GM06990 (cell line): ENCODE data around the gene CA4.

ENCODE experiments used
- DNase-seq: peaks from one replicate; pipeline ENCODE4 v3.0.0-alpha.2; 2011; ENCODE audit not compliant: insufficient read length; ENCODE audit errors: extremely low read depth
- H3K27me3 ChIP-seq: replicated peaks from 2 replicates; pipeline ENCODE4 v1.6.0; 2011; ENCODE audit warnings: low read length; ENCODE audit not compliant: control insufficient read depth, insufficient read depth
- H3K36me3 ChIP-seq: 2 replicates; pipeline ENCODE4 v1.5.1; 2011; ENCODE audit warnings: low read length; ENCODE audit not compliant: control insufficient read depth, insufficient read depth
- H3K4me3 ChIP-seq: replicated peaks from 2 replicates; pipeline ENCODE4 v1.5.1; 2011; ENCODE audit warnings: low read depth, mild to moderate bottlenecking, control low read depth, low read length
- TF ChIP-seq, protein P1 (sequence below): IDR thresholded peaks from 2 replicates; pipeline ENCODE4 v1.5.1; 2011; ENCODE audit warnings: low read length, control low read depth, mild to moderate bottlenecking, inconsistent platforms; ENCODE audit not compliant: insufficient read depth, poor library complexity, severe bottlenecking

Gene CA4

DNA sequence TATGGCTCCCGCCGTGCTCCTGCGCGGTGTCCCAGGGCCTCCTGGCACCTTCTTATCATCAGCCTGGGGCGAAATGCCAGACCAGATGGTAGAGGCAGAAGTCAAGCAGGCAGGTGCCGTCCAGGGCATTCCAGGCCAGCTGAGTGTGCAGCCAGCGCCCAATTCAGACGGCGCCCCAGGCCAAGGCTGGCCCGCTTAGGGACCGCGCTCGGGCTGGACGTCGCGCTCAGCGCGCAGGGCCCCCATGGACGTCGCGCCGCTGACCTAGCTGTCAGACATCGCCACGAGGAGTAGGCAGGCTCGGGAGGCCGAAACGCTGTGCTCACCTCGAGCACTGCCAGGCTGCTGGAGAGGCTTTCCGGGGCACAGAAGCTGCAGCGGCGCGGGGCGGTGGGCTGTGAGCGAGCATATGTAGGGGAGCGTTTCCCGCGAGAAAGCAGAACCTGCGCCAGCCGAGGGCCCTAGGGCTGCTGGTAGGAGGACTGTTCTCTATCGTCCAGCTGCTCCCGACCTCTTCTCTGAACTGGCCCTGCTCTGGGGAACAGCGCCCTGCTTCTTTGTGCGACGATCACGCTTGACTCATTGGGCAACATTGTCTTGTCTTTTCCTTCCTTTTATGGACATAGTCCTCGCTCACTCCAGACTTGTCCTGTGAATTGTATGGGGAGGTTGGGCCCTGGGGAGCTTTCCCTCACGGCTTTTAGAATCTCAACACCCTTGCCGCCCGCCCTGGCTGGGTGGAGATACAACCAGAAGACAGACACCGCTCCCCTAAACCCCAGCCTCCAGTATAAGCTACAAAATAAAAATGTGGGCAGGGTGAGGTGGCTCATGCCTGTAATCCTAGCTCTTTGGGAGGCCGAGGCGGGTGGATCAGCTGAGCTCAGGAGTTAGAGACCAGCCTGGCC, 8.4 kb upstream of the CA4 start:
- H3K4me3 ChIP-seq = no peak overlapping the region
- H3K27me3 ChIP-seq = no peaks in the 10 kb centered on the region; the same call in 1 of the 2 replicates
- no peaks in the 10 kb centered on the region for H3K36me3 ChIP-seq
- no peak for DNase-seq
- TF ChIP-seq, protein P1, sequence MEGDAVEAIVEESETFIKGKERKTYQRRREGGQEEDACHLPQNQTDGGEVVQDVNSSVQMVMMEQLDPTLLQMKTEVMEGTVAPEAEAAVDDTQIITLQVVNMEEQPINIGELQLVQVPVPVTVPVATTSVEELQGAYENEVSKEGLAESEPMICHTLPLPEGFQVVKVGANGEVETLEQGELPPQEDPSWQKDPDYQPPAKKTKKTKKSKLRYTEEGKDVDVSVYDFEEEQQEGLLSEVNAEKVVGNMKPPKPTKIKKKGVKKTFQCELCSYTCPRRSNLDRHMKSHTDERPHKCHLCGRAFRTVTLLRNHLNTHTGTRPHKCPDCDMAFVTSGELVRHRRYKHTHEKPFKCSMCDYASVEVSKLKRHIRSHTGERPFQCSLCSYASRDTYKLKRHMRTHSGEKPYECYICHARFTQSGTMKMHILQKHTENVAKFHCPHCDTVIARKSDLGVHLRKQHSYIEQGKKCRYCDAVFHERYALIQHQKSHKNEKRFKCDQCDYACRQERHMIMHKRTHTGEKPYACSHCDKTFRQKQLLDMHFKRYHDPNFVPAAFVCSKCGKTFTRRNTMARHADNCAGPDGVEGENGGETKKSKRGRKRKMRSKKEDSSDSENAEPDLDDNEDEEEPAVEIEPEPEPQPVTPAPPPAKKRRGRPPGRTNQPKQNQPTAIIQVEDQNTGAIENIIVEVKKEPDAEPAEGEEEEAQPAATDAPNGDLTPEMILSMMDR = no peak

DNA sequence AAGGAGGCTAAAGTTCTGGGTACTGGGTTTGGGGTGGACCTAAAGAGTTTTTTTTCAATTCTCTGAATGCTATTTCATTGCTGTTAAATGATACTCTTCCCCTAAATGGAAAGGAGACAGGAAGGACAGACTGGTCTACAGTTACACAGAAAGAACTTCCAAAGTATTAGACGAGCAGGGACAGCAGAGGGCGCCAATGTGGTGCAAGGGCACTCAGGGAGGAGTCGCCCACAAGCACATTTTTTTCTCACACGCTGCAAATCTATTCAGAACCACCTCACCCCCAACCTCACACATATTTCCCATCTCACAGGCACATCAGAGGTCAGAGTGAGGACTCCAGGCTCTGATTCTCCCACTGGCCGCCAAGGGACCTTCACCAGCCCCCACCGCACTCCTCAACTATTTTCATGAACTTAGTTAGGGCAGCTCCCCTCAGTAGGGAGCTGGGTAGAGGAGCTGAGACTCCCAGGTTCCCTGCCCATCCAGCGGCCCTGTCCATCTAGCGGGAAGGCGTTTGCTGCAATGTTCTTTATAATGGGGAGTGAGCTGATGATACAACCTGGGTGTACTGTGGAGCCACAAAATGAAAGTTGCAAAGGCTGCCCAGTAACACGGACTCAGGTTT, 6.8 kb upstream of the CA4 start:
- H3K4me3 ChIP-seq = no peak overlapping the region
- H3K36me3 ChIP-seq = no peaks in the 10 kb centered on the region
- TF ChIP-seq, protein P1 = peak; percentile 81
- no peaks in the 10 kb centered on the region; the same call in 1 of the 2 replicates for H3K27me3 ChIP-seq
- peak; percentile 38 for DNase-seq

DNA sequence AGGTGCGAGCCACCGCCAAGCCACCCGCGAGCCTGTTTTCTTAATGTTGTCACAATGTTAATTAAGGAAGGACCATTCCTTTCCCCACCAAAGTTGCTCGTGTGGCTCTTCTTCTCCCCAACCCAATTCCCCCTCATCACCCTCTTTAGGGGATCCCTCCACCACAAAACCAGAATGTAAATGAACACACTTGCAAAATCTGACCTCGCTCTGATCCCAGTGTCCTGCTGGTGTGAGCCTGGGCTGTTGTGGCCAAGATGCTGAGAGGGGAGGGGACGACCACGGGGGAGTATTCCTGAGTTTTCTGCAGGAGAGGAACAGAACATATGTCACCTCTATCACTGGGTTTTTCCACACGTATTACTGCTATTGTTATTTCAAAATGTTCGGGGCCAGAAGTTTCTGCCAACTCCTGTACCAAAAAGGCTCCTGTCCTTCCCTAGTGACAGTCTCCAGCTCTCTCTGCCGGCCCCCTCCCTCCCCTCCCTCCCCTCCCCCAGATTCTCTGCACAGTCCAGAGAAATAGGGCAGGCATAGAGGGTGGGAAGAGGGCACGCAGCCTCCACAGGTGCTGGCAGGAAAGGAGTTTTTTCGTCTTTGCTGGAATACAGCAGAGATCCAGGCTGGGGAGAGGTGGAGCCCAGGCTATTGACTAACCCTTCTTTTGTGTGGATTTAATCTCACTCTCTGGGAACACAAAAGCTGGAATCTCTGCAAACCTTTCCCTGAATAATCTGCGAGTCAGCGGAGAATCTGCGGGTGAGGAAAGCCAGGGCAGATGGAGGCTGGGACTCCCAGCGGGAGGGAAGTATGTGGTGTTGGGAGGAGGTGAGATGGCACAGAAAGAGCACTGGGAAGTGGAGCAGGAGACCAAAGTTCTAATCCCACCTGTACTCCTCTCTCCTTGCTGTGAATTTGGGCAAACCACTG, 4.5 kb upstream of the CA4 start:
- TF ChIP-seq, protein P1 = no peak
- Histone ChIP-seq H3K4me3 (no peak overlapping the region), H3K27me3 (no peaks in the 10 kb centered on the region; the same call in 1 of the 2 replicates), H3K36me3 (no peaks in the 10 kb centered on the region)
- DNase-seq = no peak

DNA sequence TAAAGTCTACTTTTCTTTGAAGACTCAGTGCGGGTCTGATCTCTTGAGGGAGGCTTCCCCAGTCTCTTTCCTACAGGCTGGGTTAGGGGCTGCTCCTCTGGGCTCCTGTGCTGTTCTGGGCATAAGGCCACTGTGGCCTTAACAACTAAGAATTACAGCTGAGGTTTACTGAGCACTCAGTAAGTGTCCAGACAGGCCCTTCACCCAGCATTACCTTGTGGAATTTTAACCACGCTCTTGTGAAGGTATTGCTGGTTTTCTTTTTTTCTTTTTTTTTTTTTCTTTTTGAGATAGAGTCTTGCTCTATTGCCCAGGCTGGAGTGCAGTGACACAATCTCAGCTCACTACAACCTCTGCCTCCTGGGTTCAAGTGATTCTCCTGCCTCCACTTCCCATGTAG, 3.6 kb upstream of the CA4 start:
- no peak for DNase-seq
- H3K27me3 ChIP-seq = no peaks in the 10 kb centered on the region; the same call in 1 of the 2 replicates
- no peak overlapping the region for H3K4me3 ChIP-seq
- TF ChIP-seq, protein P1 = no peak
- H3K36me3 ChIP-seq = no peaks in the 10 kb centered on the region

DNA sequence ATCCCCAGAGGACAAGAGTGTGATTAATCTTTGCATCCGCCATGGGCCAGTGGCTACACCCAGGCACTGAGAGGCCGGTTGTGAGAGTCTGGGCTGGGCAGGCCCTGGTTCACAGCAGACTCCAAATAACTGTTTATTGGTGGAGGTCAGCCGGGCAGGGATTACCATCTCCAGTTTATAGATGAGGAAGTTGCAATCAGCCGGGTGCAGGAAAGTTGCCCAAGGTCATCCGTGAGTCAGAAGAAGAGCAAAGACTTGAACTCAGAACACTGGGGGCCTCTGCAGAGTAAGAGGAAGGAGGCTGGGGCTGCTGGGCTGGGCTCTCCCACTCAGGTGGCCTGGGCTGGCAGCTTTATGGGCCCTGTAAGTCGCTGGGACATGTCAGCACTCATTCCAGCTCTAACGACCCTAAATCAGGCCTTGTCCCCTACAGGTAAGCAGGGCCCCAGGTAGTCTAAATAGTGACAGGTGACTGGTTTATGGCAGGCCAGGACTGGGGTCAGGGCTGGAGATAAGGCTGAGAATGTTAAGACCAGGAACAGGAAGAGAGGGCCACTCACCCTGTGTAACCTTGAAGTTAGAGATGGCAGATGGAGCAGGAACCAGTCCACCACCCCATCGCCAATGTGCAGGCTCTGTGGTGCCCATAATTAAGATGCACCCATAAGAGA, 2.1 kb upstream of the CA4 start:
- TF ChIP-seq, protein P1 = no peak
- DNase-seq = no peak
- Histone ChIP-seq H3K4me3 (no peak overlapping the region), H3K36me3 (no peaks in the 10 kb centered on the region), H3K27me3 (no peaks in the 10 kb centered on the region; the same call in none of the 2 replicates)
